ENCODE results near the gene MNT. TPM values are rescaled to one million over a fixed set of nuclear protein-coding genes. Genes with fewer than 3 reads are reported as not detected.

The MNT gene
- total RNA-seq, 1 donor from 2014 or later: 4.5 TPM

DNA sequence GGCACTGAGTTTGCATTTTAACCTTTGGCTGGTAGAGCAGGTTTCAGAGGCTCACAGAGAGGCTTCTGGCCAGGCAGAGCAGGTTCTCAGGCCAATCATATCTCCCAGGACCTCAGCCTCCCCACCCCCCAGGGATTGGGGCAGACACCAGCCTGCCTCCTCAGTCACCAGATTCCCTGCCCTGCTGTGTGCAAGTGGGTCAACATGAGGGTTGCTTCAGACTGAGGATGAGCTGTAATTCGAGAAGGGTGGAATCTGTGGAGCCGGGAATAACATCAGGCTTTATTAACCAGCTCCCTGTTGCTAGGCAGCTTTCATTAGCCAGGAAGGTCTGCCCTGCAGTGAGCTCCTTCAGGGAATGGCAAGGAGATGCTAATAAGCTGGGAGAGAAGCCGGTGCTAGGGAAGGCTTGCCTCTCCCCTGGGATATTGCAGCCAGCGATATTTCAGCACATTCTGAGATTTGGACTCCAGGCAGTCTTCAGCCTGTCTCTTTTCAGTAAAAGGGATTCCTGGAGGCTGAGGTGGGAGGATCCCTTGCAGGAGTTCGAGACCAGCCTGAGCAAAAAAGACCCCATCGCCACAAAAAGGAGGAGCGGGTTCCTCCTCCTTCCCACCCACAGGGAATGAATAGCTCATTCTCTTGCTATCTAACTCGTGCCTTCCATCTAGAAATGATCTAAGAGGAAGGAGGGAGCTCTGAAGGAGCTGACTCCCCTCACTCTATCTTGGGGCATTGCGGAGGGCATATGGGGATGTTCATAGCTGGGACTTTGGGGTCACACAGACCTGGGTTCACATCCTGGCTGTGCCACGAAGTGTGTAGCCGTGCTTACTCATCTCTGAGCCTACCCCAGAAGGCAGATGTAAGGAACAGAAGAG is 52.8 kb downstream of the MNT start:
- no peak for FAIRE-seq
- TF ChIP-seq, protein P1, sequence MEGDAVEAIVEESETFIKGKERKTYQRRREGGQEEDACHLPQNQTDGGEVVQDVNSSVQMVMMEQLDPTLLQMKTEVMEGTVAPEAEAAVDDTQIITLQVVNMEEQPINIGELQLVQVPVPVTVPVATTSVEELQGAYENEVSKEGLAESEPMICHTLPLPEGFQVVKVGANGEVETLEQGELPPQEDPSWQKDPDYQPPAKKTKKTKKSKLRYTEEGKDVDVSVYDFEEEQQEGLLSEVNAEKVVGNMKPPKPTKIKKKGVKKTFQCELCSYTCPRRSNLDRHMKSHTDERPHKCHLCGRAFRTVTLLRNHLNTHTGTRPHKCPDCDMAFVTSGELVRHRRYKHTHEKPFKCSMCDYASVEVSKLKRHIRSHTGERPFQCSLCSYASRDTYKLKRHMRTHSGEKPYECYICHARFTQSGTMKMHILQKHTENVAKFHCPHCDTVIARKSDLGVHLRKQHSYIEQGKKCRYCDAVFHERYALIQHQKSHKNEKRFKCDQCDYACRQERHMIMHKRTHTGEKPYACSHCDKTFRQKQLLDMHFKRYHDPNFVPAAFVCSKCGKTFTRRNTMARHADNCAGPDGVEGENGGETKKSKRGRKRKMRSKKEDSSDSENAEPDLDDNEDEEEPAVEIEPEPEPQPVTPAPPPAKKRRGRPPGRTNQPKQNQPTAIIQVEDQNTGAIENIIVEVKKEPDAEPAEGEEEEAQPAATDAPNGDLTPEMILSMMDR (IDR thresholded peaks at IDR 0.05; ENCODE audit: insufficient read depth, low read length, severe bottlenecking): no peak
- peak; percentile 75 for DNase-seq (ENCODE audit: low read depth)
- H3K36me3 ChIP-seq (ENCODE audit: control insufficient read depth, insufficient read depth, low read length): peaks cover 5% of the 10 kb centered on the region
- H3K4me3 ChIP-seq (ENCODE audit: low read depth, low read length): no peak overlapping the region
- no peaks in the 10 kb centered on the region for H3K27me3 ChIP-seq (ENCODE audit: control insufficient read depth, insufficient read depth, low read length)

DNA sequence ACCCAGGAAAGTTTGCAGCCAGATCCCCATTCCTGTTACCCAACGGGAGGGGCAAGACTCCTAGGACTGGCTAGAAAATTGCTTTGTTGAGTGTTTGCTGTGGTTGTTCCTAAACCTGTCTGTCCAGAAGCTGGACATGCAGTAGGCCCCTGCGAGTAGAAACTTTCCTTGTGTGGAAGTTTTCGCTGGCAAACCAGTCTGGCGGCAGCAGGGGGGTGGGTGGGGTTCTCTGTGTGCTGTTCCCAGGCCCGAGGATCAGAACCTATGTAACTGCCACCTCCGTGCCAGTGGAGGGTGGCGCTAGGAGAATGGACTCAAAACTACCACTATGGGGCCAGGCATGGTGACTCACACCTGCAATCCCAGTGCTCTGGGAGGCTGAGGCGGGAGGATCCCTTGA is 54.4 kb downstream of the MNT start:
- peak; percentile 87 for FAIRE-seq
- TF ChIP-seq, protein P1 (IDR thresholded peaks at IDR 0.05; ENCODE audit: insufficient read depth, low read length, severe bottlenecking): no peak
- Histone ChIP-seq H3K27me3 (ENCODE audit: control insufficient read depth, insufficient read depth, low read length) (no peaks in the 10 kb centered on the region), H3K4me3 (ENCODE audit: low read depth, low read length) (no peak overlapping the region), H3K36me3 (ENCODE audit: control insufficient read depth, insufficient read depth, low read length) (peaks cover 5% of the 10 kb centered on the region)
- peak; percentile 39 for DNase-seq (ENCODE audit: low read depth)

DNA sequence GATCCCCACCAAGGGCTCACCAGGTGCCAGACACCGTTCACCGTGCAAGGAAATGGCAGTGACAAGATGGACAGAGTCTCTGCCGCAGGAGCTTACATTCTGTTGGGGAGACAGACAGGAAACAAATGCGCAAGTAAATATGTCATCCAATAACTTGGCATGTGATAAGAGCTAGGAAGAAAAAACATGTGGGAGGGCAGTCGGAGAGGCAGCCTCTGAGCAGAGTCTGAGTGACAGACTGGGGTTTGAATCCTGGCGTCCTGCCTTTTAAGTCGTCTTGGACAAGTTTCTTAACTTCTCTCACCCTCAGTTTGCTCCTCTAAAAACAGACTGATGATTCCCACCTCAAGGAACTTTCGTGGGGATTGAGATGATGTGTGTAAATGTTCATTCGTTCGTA is 56.3 kb downstream of the MNT start:
- no peak for DNase-seq (ENCODE audit: low read depth)
- no peak overlapping the region for H3K4me3 ChIP-seq (ENCODE audit: low read depth, low read length)
- peaks cover 4% of the 10 kb centered on the region for H3K36me3 ChIP-seq (ENCODE audit: control insufficient read depth, insufficient read depth, low read length)
- FAIRE-seq: peak; percentile 68
- TF ChIP-seq, protein P1 (IDR thresholded peaks at IDR 0.05; ENCODE audit: insufficient read depth, low read length, severe bottlenecking): no peak
- H3K27me3 ChIP-seq (ENCODE audit: control insufficient read depth, insufficient read depth, low read length): no peaks in the 10 kb centered on the region

DNA sequence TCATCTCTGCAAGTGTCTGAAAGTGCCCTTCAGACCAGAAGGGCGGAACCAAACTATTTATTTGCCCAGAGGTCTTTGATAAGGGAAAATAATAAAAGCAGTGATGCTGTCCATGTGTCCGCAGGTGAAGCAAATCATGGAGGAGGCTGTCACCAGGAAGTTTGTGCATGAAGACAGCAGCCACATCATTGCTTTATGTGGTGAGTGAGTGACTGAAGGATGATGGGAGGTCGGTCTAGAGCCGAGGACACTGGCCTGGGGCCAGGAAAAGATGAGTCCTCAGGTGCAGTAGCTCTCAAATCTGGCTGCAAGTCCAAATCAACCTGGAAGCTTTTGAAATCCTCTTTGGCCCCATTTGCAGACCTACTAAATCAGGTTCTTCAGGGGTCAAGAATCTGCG is 57.4 kb downstream of the MNT start:
- H3K27me3 ChIP-seq (ENCODE audit: control insufficient read depth, insufficient read depth, low read length): no peaks in the 10 kb centered on the region
- H3K36me3 ChIP-seq (ENCODE audit: control insufficient read depth, insufficient read depth, low read length): peaks cover 4% of the 10 kb centered on the region
- TF ChIP-seq, protein P1 (IDR thresholded peaks at IDR 0.05; ENCODE audit: insufficient read depth, low read length, severe bottlenecking): no peak
- no peak overlapping the region for H3K4me3 ChIP-seq (ENCODE audit: low read depth, low read length)
- FAIRE-seq: no peak
- DNase-seq (ENCODE audit: low read depth): peak; percentile 32

DNA sequence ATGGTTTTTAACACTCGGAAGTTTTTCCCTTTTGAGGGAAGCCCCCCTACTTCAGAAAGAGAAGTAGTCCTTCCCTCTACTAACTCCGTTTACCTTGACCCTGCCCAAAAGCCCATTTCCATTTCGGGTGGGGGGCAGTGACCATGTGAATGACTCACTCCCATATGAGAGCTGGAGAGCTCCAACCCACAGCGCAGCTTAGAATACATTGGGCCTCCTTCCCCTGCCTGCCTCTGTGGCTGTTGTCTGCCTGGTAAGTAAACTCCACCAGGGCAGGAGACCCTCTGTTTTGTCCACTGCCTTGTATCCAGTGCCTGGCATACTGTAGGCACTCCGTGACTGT is 62.6 kb downstream of the MNT start:
- H3K27me3 ChIP-seq (ENCODE audit: control insufficient read depth, insufficient read depth, low read length): no peaks in the 10 kb centered on the region
- FAIRE-seq (no peak), DNase-seq (ENCODE audit: low read depth) (no peak)
- H3K4me3 ChIP-seq (ENCODE audit: low read depth, low read length): peak overlapping the region; percentile 89
- TF ChIP-seq, protein P1 (IDR thresholded peaks at IDR 0.05; ENCODE audit: insufficient read depth, low read length, severe bottlenecking): no peak
- peaks cover 16% of the 10 kb centered on the region for H3K36me3 ChIP-seq (ENCODE audit: control insufficient read depth, insufficient read depth, low read length)
